ENCODE measurements around the gene MEIOB.
"Not testable (repeated sequence)": the region's sequence is repeated elsewhere in the genome, so short reads cannot be mapped to it uniquely, and the experiment has no call there.

Gene MEIOB

GRCh38 chr16:1871974-1872635 lies at the start of gene MEIOB:
TSS of gene MEIOB (minus strand) at chr16:1872164. CDS start at chr16:1868175, 3,989 bp downstream.
- DNase-seq, result peak; percentile 54

GRCh38 chr16:1920727-1921171 lies 48.8 kb upstream of the MEIOB start:
- DNase-seq, result no peak

- DNase-seq, result not testable (repeated sequence)
Measured at GRCh38 chr16:1920122-1920521, 48.2 kb upstream of the MEIOB start.

- DNase-seq, result no peak
Measured at GRCh38 chr16:1919327-1919998, 47.5 kb upstream of the MEIOB start.

GRCh38 chr16:1918351-1919326 lies 46.7 kb upstream of the MEIOB start, which contains the start of gene HS3ST6:
TSS of gene HS3ST6 (minus strand) at chr16:1918415. CDS start at chr16:1918323, 92 bp downstream.
- DNase-seq, result no peak

GRCh38 chr16:1917665-1918350 lies 45.8 kb upstream of the MEIOB start:
- no peak for DNase-seq

- DNase-seq, result no peak
Measured at GRCh38 chr16:1917056-1917664, 45.2 kb upstream of the MEIOB start.

GRCh38 chr16:1916640-1916990 lies 44.7 kb upstream of the MEIOB start:
- no peak for DNase-seq

- no peak for DNase-seq
Measured at GRCh38 chr16:1915732-1916639, 44.0 kb upstream of the MEIOB start.

- DNase-seq, result no peak
Measured at GRCh38 chr16:1914988-1915387, 43.0 kb upstream of the MEIOB start.

GRCh38 chr16:1914084-1914608 lies 42.2 kb upstream of the MEIOB start:
- DNase-seq, result no peak

GRCh38 chr16:1913327-1914083 lies 41.5 kb upstream of the MEIOB start:
- DNase-seq, result no peak

GRCh38 chr16:1912215-1912543 lies 40.2 kb upstream of the MEIOB start:
- DNase-seq, result no peak

GRCh38 chr16:1911467-1912214 lies 39.7 kb upstream of the MEIOB start:
- no peak for DNase-seq

GRCh38 chr16:1909561-1910231 lies 37.7 kb upstream of the MEIOB start:
- DNase-seq, result no peak

- no peak for DNase-seq
Measured at GRCh38 chr16:1908983-1909382, 37.0 kb upstream of the MEIOB start.

GRCh38 chr16:1908184-1908583 lies 36.2 kb upstream of the MEIOB start:
- DNase-seq, result no peak

- DNase-seq, result no peak
Measured at GRCh38 chr16:1907226-1907860, 35.4 kb upstream of the MEIOB start.

- DNase-seq, result no peak
Measured at GRCh38 chr16:1906846-1907165, 34.8 kb upstream of the MEIOB start.

Data from activated CD4-positive, CD25-positive, alpha-beta regulatory T cell treated with anti-CD3 and anti-CD28 coated beads, Interleukin-2, amount 50 U/mL, for 72 hours (primary cell).